Stimulated activated CD8-positive, alpha-beta memory T cell treated with anti-CD3 and anti-CD28 coated beads, Interleukin-4, amount 100 ng/mL, for 1 hour (primary cell): ENCODE measurements around the gene PKD1.
"Not testable (repeated sequence)": the region's sequence is repeated elsewhere in the genome, so short reads cannot be mapped to it uniquely, and the experiment has no call there.

Experiments
- DNase-seq, 2 donors: peaks; one replicate each; pipeline ENCODE4 v3.0.0-alpha.2; 2020; ENCODE audit warnings: low read depth in 2 of 2, low spot score in 1 of 2

Gene PKD1

GRCh38 chr16:2110332-2111008, 25.2 kb downstream of the PKD1 start:
- not testable (repeated sequence) for DNase-seq

GRCh38 chr16:2109872-2110271, 25.8 kb downstream of the PKD1 start:
- not testable (repeated sequence) for DNase-seq

- DNase-seq, result not testable (repeated sequence)
These were observed 26.5 kb downstream of the PKD1 start for GRCh38 chr16:2109271-2109580.

- not testable (repeated sequence) for DNase-seq
These were observed 27.0 kb downstream of the PKD1 start for GRCh38 chr16:2108446-2109270.

GRCh38 chr16:2107791-2108125, 27.9 kb downstream of the PKD1 start:
- not testable (repeated sequence) for DNase-seq

- not testable (repeated sequence) for DNase-seq
These were observed 28.4 kb downstream of the PKD1 start for GRCh38 chr16:2107121-2107790.

GRCh38 chr16:2106211-2106610, 29.5 kb downstream of the PKD1 start:
- DNase-seq, result not testable (repeated sequence)

- not testable (repeated sequence) for DNase-seq
These were observed 29.9 kb downstream of the PKD1 start for GRCh38 chr16:2105769-2106168.

- DNase-seq, result not testable (repeated sequence)
These were observed 30.4 kb downstream of the PKD1 start for GRCh38 chr16:2105291-2105690.

- DNase-seq, result not testable (repeated sequence)
These were observed 31.2 kb downstream of the PKD1 start for GRCh38 chr16:2104464-2104863.

- DNase-seq, result no peak
These were observed 33.2 kb downstream of the PKD1 start for GRCh38 chr16:2102471-2102870.

GRCh38 chr16:2101581-2101980, 34.1 kb downstream of the PKD1 start:
- DNase-seq, result not testable (repeated sequence)

- not testable (repeated sequence) for DNase-seq
These were observed 38.0 kb downstream of the PKD1 start for GRCh38 chr16:2097689-2098088.

- no peak for DNase-seq
These were observed 38.7 kb downstream of the PKD1 start for GRCh38 chr16:2096853-2097595.

GRCh38 chr16:2095918-2096582, 39.6 kb downstream of the PKD1 start:
- no peak for DNase-seq

GRCh38 chr16:2095315-2095853, 40.3 kb downstream of the PKD1 start:
- DNase-seq, result no peak

- DNase-seq, result no peak
These were observed 41.9 kb downstream of the PKD1 start for GRCh38 chr16:2093793-2094192.

- no peak for DNase-seq
These were observed 42.8 kb downstream of the PKD1 start for GRCh38 chr16:2092866-2093265.

GRCh38 chr16:2092256-2092620, 43.5 kb downstream of the PKD1 start:
- no peak for DNase-seq

GRCh38 chr16:2091547-2092255, 44.0 kb downstream of the PKD1 start:
- no peak for DNase-seq
